Testis (tissue), 2 donors: ENCODE measurements around the gene ZNF576.

Source experiments
- POLR2A ChIP-seq: fragments of 450-650 bp; IDR thresholded peaks from one replicate; pipeline ENCODE4 v1.6.1; 2017; ENCODE audit warnings: antibody characterized with exemption, mild to moderate bottlenecking, moderate library complexity
- TF ChIP-seq, protein P1 (sequence below), 3 experiments: fragments of 450-650 bp in 2 of 3; fragments of 200-600 bp in 1 of 3; sonication (generic) in 1 of 3; IDR thresholded peaks; one replicate each; pipeline ENCODE4 v1.5.1; 2016 to 2019; ENCODE audit warnings: antibody characterized with exemption in 3 of 3, mild to moderate bottlenecking in 2 of 3, moderate library complexity in 1 of 3

DNA sequence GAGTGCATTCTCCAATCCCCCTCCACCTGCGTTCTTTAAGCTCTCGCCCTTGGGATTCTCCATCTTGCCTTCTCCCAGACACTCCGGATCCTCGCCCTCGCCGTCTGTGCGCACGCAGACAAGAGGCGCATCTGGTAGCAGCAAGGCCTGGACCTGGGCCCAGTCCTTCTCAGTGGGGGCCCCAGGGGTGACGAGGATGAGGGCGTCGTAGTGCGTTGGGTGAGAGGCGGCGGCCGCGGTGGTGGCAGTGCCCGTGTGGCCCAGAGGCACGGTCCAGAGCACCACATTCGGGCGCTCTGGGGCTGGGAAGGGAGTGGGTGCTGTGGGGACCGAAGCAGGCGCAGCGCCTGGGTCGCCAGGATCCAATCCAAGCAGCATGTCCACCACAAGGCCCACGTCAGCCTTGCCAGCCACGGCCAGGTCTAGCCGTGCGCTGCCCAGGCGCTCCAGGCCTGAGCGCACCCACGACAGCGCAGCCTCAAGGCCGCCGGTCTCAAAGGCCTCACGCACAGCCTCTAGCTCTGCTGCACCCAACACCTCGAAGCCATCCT is 3.5 kb upstream of the ZNF576 start:
- TF ChIP-seq, protein P1, sequence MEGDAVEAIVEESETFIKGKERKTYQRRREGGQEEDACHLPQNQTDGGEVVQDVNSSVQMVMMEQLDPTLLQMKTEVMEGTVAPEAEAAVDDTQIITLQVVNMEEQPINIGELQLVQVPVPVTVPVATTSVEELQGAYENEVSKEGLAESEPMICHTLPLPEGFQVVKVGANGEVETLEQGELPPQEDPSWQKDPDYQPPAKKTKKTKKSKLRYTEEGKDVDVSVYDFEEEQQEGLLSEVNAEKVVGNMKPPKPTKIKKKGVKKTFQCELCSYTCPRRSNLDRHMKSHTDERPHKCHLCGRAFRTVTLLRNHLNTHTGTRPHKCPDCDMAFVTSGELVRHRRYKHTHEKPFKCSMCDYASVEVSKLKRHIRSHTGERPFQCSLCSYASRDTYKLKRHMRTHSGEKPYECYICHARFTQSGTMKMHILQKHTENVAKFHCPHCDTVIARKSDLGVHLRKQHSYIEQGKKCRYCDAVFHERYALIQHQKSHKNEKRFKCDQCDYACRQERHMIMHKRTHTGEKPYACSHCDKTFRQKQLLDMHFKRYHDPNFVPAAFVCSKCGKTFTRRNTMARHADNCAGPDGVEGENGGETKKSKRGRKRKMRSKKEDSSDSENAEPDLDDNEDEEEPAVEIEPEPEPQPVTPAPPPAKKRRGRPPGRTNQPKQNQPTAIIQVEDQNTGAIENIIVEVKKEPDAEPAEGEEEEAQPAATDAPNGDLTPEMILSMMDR (IDR thresholded peaks at IDR 0.05) = no peak
- TF ChIP-seq POLR2A = no peak
